HEK293 (cell line): Measurements from ENCODE around the gene MCM8.

Source experiments
- CTCF ChIA-PET: fragments of 350-600 bp; formaldehyde crosslinking; extraction: SDS; loops from one replicate; lab custom pipeline; 2021; ENCODE audit warnings: antibody characterized with exemption; lab: Yijun Ruan, JAX
- POLR2A ChIA-PET: fragments of 300-600 bp; formaldehyde crosslinking; extraction: SDS; loops from one replicate; lab custom pipeline; 2020; ENCODE audit warnings: antibody characterized with exemption, inconsistent platforms; lab: Yijun Ruan, JAX
- H3K27ac ChIP-seq: fragments of 200-500 bp; sonication (Bioruptor generic); 2 replicates; pipeline ENCODE4 v1.5.1; 2014; ENCODE audit warnings: low read depth, low read length, control low read depth, inconsistent platforms; ENCODE audit errors: extremely low read depth
- H3K36me3 ChIP-seq, 2 experiments: fragments of 200-500 bp in 1 of 2; sonication (Bioruptor generic) in 1 of 2; 1 replicate in 1 of 2; 2 replicates in 1 of 2; pipeline ENCODE4 v1.5.1; 2014 to 2017; ENCODE audit warnings: inconsistent platforms in 2 of 2, low read length in 2 of 2; ENCODE audit not compliant: control insufficient read depth in 2 of 2, insufficient read depth in 1 of 2
- H3K4me1 ChIP-seq: fragments of 200-500 bp; sonication (Bioruptor generic); 2 replicates; pipeline ENCODE4 v1.5.1; 2014; ENCODE audit warnings: mild to moderate bottlenecking, low read length, inconsistent platforms; ENCODE audit not compliant: control insufficient read depth, insufficient read depth
- H3K4me3 ChIP-seq: 2 replicates; pipeline ENCODE4 v1.5.1; 2011; ENCODE audit warnings: low read depth, mild to moderate bottlenecking, control low read depth, low read length, moderate library complexity
- H3K9me3 ChIP-seq: fragments of 200-500 bp; sonication (Bioruptor generic); 2 replicates; pipeline ENCODE4 v1.5.1; 2014; ENCODE audit warnings: low read depth, low read length, inconsistent platforms; ENCODE audit not compliant: control insufficient read depth, insufficient read depth
- HIC1 ChIP-seq: fragments of 450-650 bp; formaldehyde crosslinking; IDR thresholded peaks from 2 replicates; pipeline ENCODE4 v1.5.1; 2016; ENCODE audit warnings: missing biosample characterization, missing genetic modification characterization
- KLF9 ChIP-seq: fragments of 450-650 bp; formaldehyde crosslinking; IDR thresholded peaks from 2 replicates; pipeline ENCODE4 v1.5.1; 2016; ENCODE audit warnings: missing biosample characterization, missing genetic modification characterization, low read depth
- MEIS1 ChIP-seq: sonication (generic); formaldehyde crosslinking; IDR thresholded peaks from 2 replicates; pipeline ENCODE4 v1.8.1; 2022; ENCODE audit warnings: missing genetic modification reagents, mild to moderate bottlenecking, borderline replicate concordance
- MYNN ChIP-seq: fragments of 450-650 bp; formaldehyde crosslinking; IDR thresholded peaks from 2 replicates; pipeline ENCODE4 v1.5.1; 2016; ENCODE audit warnings: missing biosample characterization, missing genetic modification characterization, borderline replicate concordance
- PBX3 ChIP-seq: sonication (generic); formaldehyde crosslinking; IDR thresholded peaks from 2 replicates; pipeline ENCODE4 v1.8.1; 2022; ENCODE audit warnings: mild to moderate bottlenecking, moderate library complexity, missing genetic modification reagents
- RBAK ChIP-seq: fragments of 450-650 bp; formaldehyde crosslinking; IDR thresholded peaks from 2 replicates; pipeline ENCODE4 v1.5.1; 2016; ENCODE audit warnings: missing biosample characterization, missing genetic modification characterization
- SP3 ChIP-seq: fragments of 450-650 bp; formaldehyde crosslinking; IDR thresholded peaks from 2 replicates; pipeline ENCODE4 v1.5.1; 2016; ENCODE audit warnings: missing biosample characterization, missing genetic modification characterization
- TCF7L2 ChIP-seq: IDR thresholded peaks from 2 replicates; pipeline ENCODE4 v1.6.1; 2011; ENCODE audit warnings: low read depth, mild to moderate bottlenecking, inconsistent platforms, low read length, moderate library complexity, borderline replicate concordance
- YY1 ChIP-seq: fragments of 450-650 bp; formaldehyde crosslinking; IDR thresholded peaks from 2 replicates; pipeline ENCODE4 v1.5.1; 2018; ENCODE audit warnings: missing biosample characterization, missing genetic modification characterization
- ZBTB1 ChIP-seq: fragments of 450-650 bp; formaldehyde crosslinking; IDR thresholded peaks from 2 replicates; pipeline ENCODE4 v1.5.1; 2016; ENCODE audit warnings: missing biosample characterization, missing genetic modification characterization
- ZBTB26 ChIP-seq: fragments of 450-650 bp; formaldehyde crosslinking; optimal IDR thresholded peaks from 2 replicates; pipeline ENCODE3; 2016; ENCODE audit warnings: missing biosample characterization, mild to moderate bottlenecking, missing genetic modification characterization
- ZFP37 ChIP-seq: fragments of 450-650 bp; formaldehyde crosslinking; IDR thresholded peaks from 2 replicates; pipeline ENCODE4 v1.5.1; 2016; ENCODE audit warnings: missing biosample characterization, missing genetic modification characterization
- ZFP41 ChIP-seq: fragments of 450-650 bp; formaldehyde crosslinking; IDR thresholded peaks from 2 replicates; pipeline ENCODE4 v1.5.1; 2016; ENCODE audit warnings: missing biosample characterization, missing genetic modification characterization, borderline replicate concordance
- ZNF146 ChIP-seq: fragments of 450-650 bp; formaldehyde crosslinking; IDR thresholded peaks from 2 replicates; pipeline ENCODE4 v1.5.1; 2016; ENCODE audit warnings: missing biosample characterization, missing genetic modification characterization
- ZNF23 ChIP-seq: fragments of 450-650 bp; formaldehyde crosslinking; IDR thresholded peaks from 2 replicates; pipeline ENCODE4 v1.5.1; 2016; ENCODE audit warnings: missing biosample characterization, missing genetic modification characterization, borderline replicate concordance
- ZNF239 ChIP-seq: fragments of 450-650 bp; formaldehyde crosslinking; IDR thresholded peaks from 2 replicates; pipeline ENCODE4 v1.5.1; 2016; ENCODE audit warnings: missing biosample characterization, missing genetic modification characterization
- ZNF24 ChIP-seq: fragments of 450-650 bp; formaldehyde crosslinking; IDR thresholded peaks from 2 replicates; pipeline ENCODE4 v1.5.1; 2016; ENCODE audit warnings: missing biosample characterization, missing genetic modification characterization
- ZNF341 ChIP-seq: fragments of 450-650 bp; formaldehyde crosslinking; IDR thresholded peaks from 2 replicates; pipeline ENCODE4; 2016; ENCODE audit warnings: low read depth, missing biosample characterization, missing genetic modification characterization
- ZNF366 ChIP-seq: fragments of 450-650 bp; formaldehyde crosslinking; conservative IDR thresholded peaks from 2 replicates; pipeline ENCODE4 v1.5.1; 2016; ENCODE audit warnings: missing biosample characterization, missing genetic modification characterization
- ZNF449 ChIP-seq: fragments of 450-650 bp; formaldehyde crosslinking; IDR thresholded peaks from 2 replicates; pipeline ENCODE4 v1.5.1; 2017; ENCODE audit warnings: missing biosample characterization, mild to moderate bottlenecking, missing genetic modification characterization, moderate library complexity
- ZNF560 ChIP-seq: fragments of 450-650 bp; formaldehyde crosslinking; IDR thresholded peaks from 2 replicates; pipeline ENCODE4 v1.5.1; 2017; ENCODE audit warnings: missing biosample characterization, missing genetic modification characterization, borderline replicate concordance
- ZNF626 ChIP-seq: fragments of 450-650 bp; sonication (Bioruptor Pico); formaldehyde crosslinking; IDR thresholded peaks from 2 replicates; pipeline ENCODE4 v1.5.1; 2018; ENCODE audit warnings: missing biosample characterization, missing genetic modification characterization, inconsistent platforms
- ZNF639 ChIP-seq: fragments of 450-650 bp; formaldehyde crosslinking; IDR thresholded peaks from 2 replicates; pipeline ENCODE4 v1.5.1; 2016; ENCODE audit warnings: missing biosample characterization, missing genetic modification characterization
- ZNF76 ChIP-seq: fragments of 450-650 bp; formaldehyde crosslinking; IDR thresholded peaks from 2 replicates; pipeline ENCODE4; 2016; ENCODE audit warnings: low read depth, missing biosample characterization, missing genetic modification characterization, borderline replicate concordance
- ZNF777 ChIP-seq: fragments of 450-650 bp; formaldehyde crosslinking; IDR thresholded peaks from 2 replicates; pipeline ENCODE4 v1.5.1; 2017; ENCODE audit warnings: missing biosample characterization, missing genetic modification characterization, borderline replicate concordance
- ZSCAN16 ChIP-seq: fragments of 450-650 bp; formaldehyde crosslinking; IDR thresholded peaks from 2 replicates; pipeline ENCODE4 v1.5.1; 2016; ENCODE audit warnings: missing biosample characterization, missing genetic modification characterization
- ZSCAN30 ChIP-seq: fragments of 450-650 bp; IDR thresholded peaks from 2 replicates; pipeline ENCODE4 v1.5.1; 2018; ENCODE audit warnings: missing biosample characterization, mild to moderate bottlenecking, missing genetic modification characterization, moderate library complexity
- ZSCAN5A ChIP-seq: fragments of 450-650 bp; formaldehyde crosslinking; IDR thresholded peaks from 2 replicates; pipeline ENCODE4 v1.5.1; 2016; ENCODE audit warnings: missing biosample characterization, missing genetic modification characterization

The MCM8 gene

GRCh38 chr20:5989539-5989938 lies 39.1 kb downstream of the MCM8 start:
- no peaks in the 10 kb centered on the region for H3K4me1 ChIP-seq
- CTCF ChIA-PET = interaction anchor here (0.9 kb wide), 1 partner anchor 12 kb away, joined by 5 read pairs; no protein-coding TSS in a partner anchor
- no peak overlapping the region for H3K27ac ChIP-seq
- POLR2A ChIA-PET = interaction anchor here (1.4 kb wide), 1 partner anchor 39 kb away, joined by 4 read pairs; the partner anchor contains the start of gene MCM8
- no peaks in the 10 kb centered on the region for H3K9me3 ChIP-seq
- H3K36me3 ChIP-seq = peaks cover 27 to 88% of the 10 kb centered on the region in 2 experiments
- TF ChIP-seq ZNF23 (tag by site-specific recombination) (no peak), ZFP37 (tag by site-specific recombination) (no peak), MYNN (tag by site-specific recombination) (no peak), ZFP41 (no peak), ZNF24 (tag by site-specific recombination) (no peak), ZBTB26 (no peak), ZNF777 (tag by site-specific recombination) (no peak), ZNF341 (tag by site-specific recombination) (no peak), ZSCAN5A (no peak), ZNF239 (tag by site-specific recombination) (no peak)
- TF ChIP-seq, all 188 proteins: peak for 0
- H3K4me3 ChIP-seq = no peak overlapping the region

- H3K27ac ChIP-seq = no peak overlapping the region
- no peaks in the 10 kb centered on the region for H3K9me3 ChIP-seq
- ChIA-PET CTCF (no interaction called here), POLR2A (no interaction called here)
- H3K36me3 ChIP-seq = peaks cover 35 to 90% of the 10 kb centered on the region in 2 experiments
- H3K4me1 ChIP-seq = no peaks in the 10 kb centered on the region
- no peak overlapping the region for H3K4me3 ChIP-seq
- TF ChIP-seq ZNF639 (tag by site-specific recombination) (no peak), ZNF626 (tag by site-specific recombination) (no peak), ZNF76 (tag by site-specific recombination) (no peak), HIC1 (no peak), ZNF366 (tag by site-specific recombination) (no peak), ZNF560 (tag by site-specific recombination) (no peak), SP3 (tag by site-specific recombination) (no peak), ZNF449 (tag by site-specific recombination) (no peak), ZSCAN30 (tag by site-specific recombination) (no peak), PBX3 (CRISPR knock-in tag) (no peak), YY1 (tag by site-specific recombination) (no peak), MEIS1 (CRISPR knock-in tag) (no peak), TCF7L2 (no peak), RBAK (tag by site-specific recombination) (no peak), ZBTB1 (tag by site-specific recombination) (no peak), ZSCAN16 (tag by site-specific recombination) (no peak), ZNF146 (tag by site-specific recombination) (no peak), KLF9 (tag by site-specific recombination) (no peak)
Observed at GRCh38 chr20:5990946-5991345, 40.5 kb downstream of the MCM8 start.
